Central memory CD4-positive, alpha-beta T cell (primary cell): ENCODE data around the gene CTNND2.

Source experiments
- DNase-seq: peaks from one replicate; pipeline ENCODE4 v3.0.0; 2022
- total RNA-seq, 3 experiments: gene quantifications; one replicate each; lab custom pipeline; 2026; lab: John Stamatoyannopoulos, UW

The CTNND2 gene
- total RNA-seq: 0 reads per million in 3 experiments

GRCh38 chr5:11904265-11904906, at the start of gene CTNND2:
Gene CTNND2 (minus strand): TSS chr5:11904446. CDS start chr5:11903853, 593 bp downstream.
- no peak for DNase-seq

DNA sequence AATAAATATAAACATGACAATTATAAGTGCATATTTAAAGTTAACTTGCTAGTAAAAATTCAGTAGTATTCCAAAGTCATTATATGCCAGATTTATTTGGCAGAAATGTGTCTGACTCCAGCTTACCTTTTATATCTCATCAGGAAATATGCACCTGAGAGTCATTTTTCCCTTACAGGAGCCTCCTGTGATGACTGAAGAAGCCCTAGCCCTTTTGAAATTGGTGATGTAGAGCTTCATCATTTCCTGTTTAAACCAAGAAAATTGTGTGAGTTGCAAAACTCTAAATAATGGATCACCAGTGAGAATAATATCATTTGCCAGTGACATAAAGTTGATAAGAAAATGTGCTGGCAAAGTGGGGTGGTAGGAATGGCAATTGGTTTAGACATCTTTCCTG, 42.1 kb upstream of the CTNND2 start:
- DNase-seq: no peak

DNA sequence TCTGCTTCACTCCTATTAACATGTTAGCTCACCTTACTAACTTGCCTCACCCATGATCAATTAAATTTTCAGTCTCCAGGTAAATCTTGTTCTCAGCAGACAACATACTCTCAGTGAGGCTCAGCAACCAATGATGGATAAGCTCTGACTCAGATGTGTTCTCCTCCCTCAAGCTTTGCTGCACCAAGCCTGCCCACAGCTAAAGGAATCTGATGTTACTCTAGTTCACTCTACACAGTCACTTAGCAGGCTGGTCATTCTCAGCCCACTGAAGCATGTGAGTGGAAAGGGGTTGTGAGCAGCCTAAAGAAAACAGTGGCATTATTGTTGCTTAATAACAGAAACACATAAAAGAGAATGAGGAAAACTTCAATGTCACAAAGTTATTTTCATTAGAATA, 37.3 kb upstream of the CTNND2 start:
- no peak for DNase-seq

GRCh38 chr5:11931638-11932037, 27.4 kb upstream of the CTNND2 start:
- DNase-seq: no peak

GRCh38 chr5:11928909-11929308, 24.7 kb upstream of the CTNND2 start:
- DNase-seq: no peak

DNA sequence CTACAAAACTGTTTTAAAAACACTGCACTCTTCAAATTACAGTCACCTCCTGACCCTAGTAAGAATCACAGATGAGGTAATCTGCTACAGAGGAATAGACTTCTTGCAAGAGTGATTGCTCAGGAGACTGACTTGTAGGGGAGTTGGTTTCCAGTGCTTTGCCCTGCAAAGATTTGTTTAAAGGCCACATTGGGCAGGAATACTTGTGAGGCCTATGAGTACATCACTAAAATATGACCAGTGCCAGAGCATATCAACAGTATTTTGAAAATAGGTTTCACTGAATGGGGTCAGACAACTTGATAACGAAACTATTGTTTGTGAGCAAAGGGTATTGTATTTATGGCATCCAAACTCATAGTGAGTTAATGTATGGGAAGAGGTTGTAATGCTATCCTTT, 21.5 kb upstream of the CTNND2 start:
- no peak for DNase-seq

GRCh38 chr5:11922394-11922793, 18.1 kb upstream of the CTNND2 start:
- DNase-seq: no peak

DNA sequence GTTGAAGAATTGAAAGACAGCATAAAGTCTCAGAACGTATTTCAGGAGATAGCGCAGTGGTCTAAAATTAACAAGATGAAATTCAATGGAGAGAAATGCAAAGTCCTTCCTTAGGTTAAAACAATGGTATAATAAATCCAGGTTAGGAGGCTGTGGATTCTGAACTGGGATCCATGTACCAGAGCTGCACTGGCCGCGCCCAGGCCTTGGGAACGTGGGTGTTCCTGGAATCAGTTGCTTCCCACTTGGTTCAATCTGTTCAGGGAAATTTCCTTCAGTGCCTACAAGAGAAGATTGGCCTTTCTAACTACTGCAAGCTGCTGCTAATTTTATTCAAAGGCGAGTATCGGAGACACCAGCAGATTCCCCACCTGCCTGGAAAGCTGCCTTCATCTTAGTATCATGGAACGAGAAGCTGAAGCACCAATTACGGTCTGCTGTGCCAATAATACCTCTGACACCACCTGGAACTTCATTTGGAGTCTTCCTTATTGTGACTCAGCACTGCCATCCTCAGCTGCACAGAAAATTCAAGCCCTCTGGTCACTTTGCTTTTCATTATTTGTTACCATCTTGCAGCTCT, 14.3 kb upstream of the CTNND2 start:
- DNase-seq: no peak

- no peak for DNase-seq
Measured at GRCh38 chr5:11909471-11909870, 5.2 kb upstream of the CTNND2 start.

DNA sequence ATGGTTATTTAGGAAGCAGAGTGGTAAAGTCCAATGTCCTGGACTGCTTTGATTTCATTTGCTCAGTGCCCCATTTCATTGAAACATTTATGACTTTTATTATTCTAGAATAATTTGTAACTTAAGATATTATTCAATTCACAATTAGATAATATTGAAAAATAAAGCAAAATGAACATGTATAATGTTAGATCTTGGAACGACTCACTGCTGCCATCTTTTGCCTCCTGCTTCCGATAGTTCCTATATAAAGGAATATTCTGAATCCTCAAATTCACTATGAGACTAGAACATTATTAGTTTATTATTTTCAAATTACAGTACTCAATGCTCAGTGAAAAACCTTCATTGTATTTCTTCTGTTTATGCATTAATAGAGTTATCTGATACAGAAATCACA, 2.3 kb upstream of the CTNND2 start:
- no peak for DNase-seq

DNA sequence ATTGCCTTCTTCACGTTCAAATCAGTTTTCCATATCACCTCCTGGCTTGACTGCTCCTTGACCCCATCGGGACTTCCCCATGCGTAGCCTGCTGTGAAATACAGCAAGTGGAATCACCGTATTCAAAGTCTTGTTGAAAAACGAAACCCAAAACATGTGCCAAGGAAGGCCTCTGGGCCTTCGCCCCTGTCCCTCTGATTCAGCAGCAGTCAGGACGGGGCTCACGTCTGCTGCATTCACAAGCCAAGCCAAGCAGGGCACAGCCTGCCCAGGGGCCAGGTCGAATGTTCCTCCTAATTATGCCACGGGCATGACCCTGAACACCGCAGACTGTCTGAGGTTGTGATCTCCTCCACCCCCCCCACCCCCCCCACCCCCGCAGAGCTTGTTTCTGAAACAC, 960 bp upstream of the CTNND2 start:
- DNase-seq: no peak

DNA sequence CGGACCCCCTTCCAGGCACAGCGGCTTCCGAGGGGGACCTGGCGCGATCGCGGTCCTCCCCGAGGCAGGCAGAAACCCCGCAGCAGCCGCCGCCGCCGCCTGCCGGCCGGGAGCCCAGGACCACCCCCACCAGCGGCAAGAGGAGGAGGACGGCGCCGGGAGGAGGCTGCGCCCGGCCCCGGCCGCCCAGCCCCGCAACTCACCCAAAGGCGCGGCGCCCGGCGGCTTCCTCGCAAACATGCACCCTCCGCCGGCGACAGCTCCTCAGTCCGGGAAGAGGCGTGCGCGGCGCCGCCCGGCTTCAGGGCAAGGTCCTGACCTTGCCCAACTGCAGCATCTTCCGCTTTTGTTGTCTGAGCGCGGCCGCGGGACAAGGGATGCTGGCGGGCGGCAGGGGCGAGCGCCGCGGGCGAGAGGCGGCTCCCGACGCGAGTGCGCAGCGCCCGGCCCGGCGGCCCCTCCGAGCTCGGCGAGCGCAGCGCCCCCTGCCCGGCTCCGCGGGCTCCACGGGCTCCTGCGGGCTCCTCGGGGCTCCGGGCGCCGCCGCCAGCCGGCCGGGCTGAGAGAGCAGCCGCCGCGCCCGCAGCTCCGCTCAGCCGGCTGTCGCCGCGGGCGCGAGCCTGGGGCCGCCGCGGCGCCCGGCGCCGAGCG, 507 bp downstream of the CTNND2 start:
- no peak for DNase-seq

GRCh38 chr5:11903121-11903613, 1.1 kb downstream of the CTNND2 start:
- no peak for DNase-seq

DNA sequence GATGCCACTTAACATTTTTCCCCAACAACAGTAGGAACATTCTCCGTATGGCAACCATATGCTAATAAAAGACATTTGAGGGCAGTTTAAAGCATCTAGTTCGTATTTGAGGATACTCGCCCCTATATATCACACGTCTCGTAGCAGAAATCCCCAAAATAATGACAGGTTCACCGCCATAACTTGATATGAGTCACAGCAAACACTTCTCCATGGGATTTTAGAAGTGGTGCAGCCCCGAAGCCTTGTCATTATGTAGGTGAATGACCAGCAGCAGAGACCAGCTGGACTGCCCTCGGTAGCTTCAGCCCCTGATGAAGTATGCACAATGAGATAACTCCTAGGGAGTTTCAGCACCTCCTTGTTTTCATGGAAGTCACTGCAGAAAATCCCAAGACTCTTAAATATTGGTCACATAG, 2.0 kb downstream of the CTNND2 start:
- DNase-seq: no peak

GRCh38 chr5:11898787-11899186, 5.5 kb downstream of the CTNND2 start:
- no peak for DNase-seq

DNA sequence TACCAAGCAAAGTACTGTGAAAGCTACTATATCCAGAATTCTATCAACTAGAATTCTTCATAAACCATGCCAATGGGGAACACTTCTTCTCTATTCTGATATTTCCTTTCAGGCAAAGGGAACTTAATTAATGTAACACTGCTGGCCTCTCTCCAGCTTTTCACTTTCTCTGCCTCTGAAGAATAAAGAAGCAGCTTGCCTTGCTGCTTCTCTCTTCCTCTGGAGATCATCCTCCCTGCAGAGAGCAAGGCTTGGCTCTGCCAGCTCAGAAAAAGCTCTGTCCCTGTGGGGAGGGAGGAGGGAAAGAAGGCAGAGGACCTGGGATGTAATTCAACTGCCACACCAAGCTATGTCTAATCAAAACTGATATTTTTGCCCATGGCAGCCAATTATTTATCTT, 6.5 kb downstream of the CTNND2 start:
- DNase-seq: no peak

GRCh38 chr5:11894992-11895391, 9.3 kb downstream of the CTNND2 start:
- no peak for DNase-seq

DNA sequence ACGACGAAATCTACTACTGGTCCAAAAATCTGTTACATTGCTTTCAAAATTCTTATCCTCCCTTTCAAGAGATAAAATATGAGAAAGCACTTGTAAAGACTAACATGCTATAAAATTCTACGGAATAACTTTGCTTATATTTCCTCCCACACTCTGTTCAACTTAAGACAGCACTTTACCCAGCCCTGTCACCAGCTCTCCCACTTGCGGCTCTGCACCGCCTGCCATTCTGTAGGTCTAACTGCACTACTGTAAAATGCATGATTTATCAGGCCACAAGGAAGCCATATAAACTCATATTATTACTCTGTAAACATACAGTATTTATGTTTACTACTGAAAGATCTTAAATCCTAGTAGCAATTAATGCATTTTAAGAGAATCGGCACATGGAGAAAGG, 11.4 kb downstream of the CTNND2 start:
- no peak for DNase-seq

DNA sequence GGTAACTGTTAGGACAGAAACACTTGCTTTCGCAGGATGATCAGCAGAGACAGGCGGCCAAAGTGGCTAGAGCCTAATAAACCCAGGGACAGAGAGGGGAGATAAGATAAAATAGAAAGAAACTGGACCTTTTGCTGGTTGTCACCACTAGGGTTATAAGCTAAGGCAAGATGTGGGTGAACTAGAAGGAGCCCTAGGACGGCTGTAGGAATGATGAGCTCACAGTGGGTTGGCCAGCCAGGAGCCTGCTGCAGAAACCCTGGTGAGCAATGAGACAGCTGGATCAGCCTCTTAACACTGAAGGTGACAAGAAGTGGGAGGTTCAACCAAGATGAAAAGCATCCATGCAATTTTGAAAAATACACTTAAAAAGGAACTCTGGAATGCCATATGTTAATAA, 13.5 kb downstream of the CTNND2 start:
- DNase-seq: no peak

- DNase-seq: no peak
Measured at GRCh38 chr5:11888221-11888620, 16.0 kb downstream of the CTNND2 start.

- no peak for DNase-seq
Measured at GRCh38 chr5:11878814-11879213, 25.4 kb downstream of the CTNND2 start.

GRCh38 chr5:11873587-11873986, 30.7 kb downstream of the CTNND2 start:
- DNase-seq: no peak

GRCh38 chr5:11869203-11869602, 35.0 kb downstream of the CTNND2 start:
- no peak for DNase-seq

DNA sequence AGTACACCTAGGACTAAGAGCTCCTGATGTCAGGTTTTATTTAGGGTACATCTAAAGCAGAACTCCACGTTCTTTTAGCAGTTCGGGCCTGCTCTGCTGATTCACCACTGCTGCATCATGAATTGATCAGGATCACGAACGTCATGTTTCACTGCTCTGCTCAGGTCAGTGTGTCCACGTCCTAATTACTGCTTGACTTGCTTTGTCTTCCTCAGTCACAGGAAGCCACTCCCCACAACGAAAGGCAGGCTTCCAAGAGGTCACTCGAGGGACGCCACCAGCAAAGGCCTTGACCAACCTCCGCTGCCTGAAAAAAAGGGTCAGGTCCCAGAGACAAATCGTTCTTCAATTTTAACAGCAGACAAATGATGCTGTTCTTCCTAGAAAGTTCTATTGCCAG, 40.3 kb downstream of the CTNND2 start:
- DNase-seq: no peak
